Body of pancreas (tissue), 4 donors: ENCODE data around the gene PREB.

Experiments
- CTCF ChIP-seq, 7 experiments: fragments of 450-650 bp in 4 of 7; fragments of 200-600 bp in 3 of 7; sonication (generic) in 3 of 7; IDR thresholded peaks; one replicate each; pipeline ENCODE4 v1.5.1; 2016 to 2019; ENCODE audit warnings: antibody characterized with exemption in 7 of 7
- POLR2A ChIP-seq, 3 donors: fragments of 450-650 bp; IDR thresholded peaks; one replicate each; pipeline ENCODE4 v1.6.1; 2016; ENCODE audit warnings: antibody characterized with exemption in 3 of 3, mild to moderate bottlenecking in 2 of 3

- no peak for TF ChIP-seq CTCF (IDR thresholded peaks at IDR 0.05)
- TF ChIP-seq POLR2A (IDR thresholded peaks at IDR 0.05), result no peak
Observed at GRCh38 chr2:27158468-27158867, 24.0 kb upstream of the PREB start.
